Renal cortex interstitium (tissue), 11 donors: ENCODE measurements around the gene GPR107. TPM values are rescaled to one million over a fixed set of nuclear protein-coding genes. Genes with fewer than 3 reads are reported as not detected.
A peak's percentile ranks its signal among the peaks of the same experiment; 100 is the strongest.

Source experiments
- DNase-seq, 11 donors: peaks; one replicate each; pipeline ENCODE4 v3.0.0-alpha.2; 2013; ENCODE audit warnings: low read depth in 9 of 11, low spot score in 4 of 11; ENCODE audit errors: extremely low read depth in 1 of 11
- polyA plus RNA-seq, 3 donors: library from polyadenylated mRNA; unstranded; fragments of 120-200 nt; gene quantifications; one replicate each; pipeline ENCODE4 v1.2.1, GENCODE V29; 2013; ENCODE audit not compliant: insufficient read length in 3 of 3

Gene GPR107
- polyA plus RNA-seq, 3 donors, result 56.1 to 57.8 (median 56.2) TPM

- DNase-seq, result no peak
Measured at GRCh38 chr9:130167927-130168326, 114.2 kb downstream of the GPR107 start.

GRCh38 chr9:130171226-130172148 is 117.8 kb downstream of the GPR107 start:
- DNase-seq, result no peak

GRCh38 chr9:130172161-130172857 is 118.6 kb downstream of the GPR107 start, which contains the start of gene NCS1:
NCS1 (plus strand) TSS chr9:130172404; CDS start chr9:130172664, 260 bp downstream.
- peak in 1 of 11 donors; percentile 67 for DNase-seq

GRCh38 chr9:130172858-130173665 is 119.4 kb downstream of the GPR107 start:
- no peak for DNase-seq

- no peak for DNase-seq
Measured at GRCh38 chr9:130173666-130173983, 119.9 kb downstream of the GPR107 start.

- DNase-seq, result no peak
Measured at GRCh38 chr9:130174025-130174424, 120.3 kb downstream of the GPR107 start.

GRCh38 chr9:130174920-130175321 is 121.2 kb downstream of the GPR107 start:
- no peak for DNase-seq

- no peak for DNase-seq
Measured at GRCh38 chr9:130175355-130175754, 121.6 kb downstream of the GPR107 start.

- DNase-seq, result no peak
Measured at GRCh38 chr9:130176760-130177159, 123.1 kb downstream of the GPR107 start.

GRCh38 chr9:130177898-130178805 is 124.4 kb downstream of the GPR107 start:
- no peak for DNase-seq

- no peak for DNase-seq
Measured at GRCh38 chr9:130179331-130179907, 125.7 kb downstream of the GPR107 start.

- DNase-seq, result no peak
Measured at GRCh38 chr9:130180516-130180915, 126.8 kb downstream of the GPR107 start.

GRCh38 chr9:130181678-130182380 is 128.1 kb downstream of the GPR107 start:
- DNase-seq, result no peak

- no peak for DNase-seq
Measured at GRCh38 chr9:130182381-130182909, 128.7 kb downstream of the GPR107 start.

- peak in 2 of 11 donors; percentile 62 to 81 for DNase-seq
Measured at GRCh38 chr9:130183133-130183762, 129.5 kb downstream of the GPR107 start.

- no peak for DNase-seq
Measured at GRCh38 chr9:130185017-130185416, 131.3 kb downstream of the GPR107 start.

- no peak for DNase-seq
Measured at GRCh38 chr9:130185490-130186031, 131.9 kb downstream of the GPR107 start.
